OCI-M1 (cell line): ENCODE data around the gene FBXL4.

Source experiments
- DNase-seq: peaks from one replicate; lab custom pipeline; 2025; lab: John Stamatoyannopoulos, UW

Gene FBXL4

DNA sequence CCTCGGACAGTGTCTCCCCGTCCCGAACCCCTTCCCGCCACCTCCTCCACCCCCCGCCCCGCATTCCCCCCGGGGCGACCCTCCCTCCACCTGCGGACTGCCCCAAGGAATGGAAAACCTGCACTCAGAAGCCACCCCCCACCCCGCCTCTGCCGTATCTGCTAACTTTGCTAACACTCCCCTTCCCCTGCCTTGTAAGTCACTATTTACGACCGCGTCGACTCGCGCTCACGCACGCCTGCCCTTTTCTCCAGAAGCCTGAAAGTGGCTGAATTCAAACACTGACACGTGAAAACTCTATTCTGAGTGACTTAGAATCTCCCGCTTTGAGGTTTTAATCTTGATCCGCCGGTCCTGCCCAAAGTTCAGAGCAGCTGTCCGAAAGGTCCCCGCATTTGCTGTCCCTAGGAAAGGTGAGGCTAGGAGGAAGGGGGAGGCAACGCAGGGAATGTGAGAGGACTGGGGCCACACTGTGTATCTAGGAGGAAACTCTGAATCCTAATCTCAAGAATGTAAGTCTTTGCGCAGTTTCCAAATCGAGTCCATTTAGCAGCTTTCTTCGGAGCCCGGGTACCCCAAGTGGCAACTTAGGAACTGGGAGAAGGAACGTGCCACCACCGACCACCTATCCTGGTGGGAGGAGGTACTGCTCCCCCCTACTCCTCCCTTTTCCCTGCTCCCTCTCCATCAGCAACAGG, 122.7 kb downstream of the FBXL4 start:
- no peak for DNase-seq

DNA sequence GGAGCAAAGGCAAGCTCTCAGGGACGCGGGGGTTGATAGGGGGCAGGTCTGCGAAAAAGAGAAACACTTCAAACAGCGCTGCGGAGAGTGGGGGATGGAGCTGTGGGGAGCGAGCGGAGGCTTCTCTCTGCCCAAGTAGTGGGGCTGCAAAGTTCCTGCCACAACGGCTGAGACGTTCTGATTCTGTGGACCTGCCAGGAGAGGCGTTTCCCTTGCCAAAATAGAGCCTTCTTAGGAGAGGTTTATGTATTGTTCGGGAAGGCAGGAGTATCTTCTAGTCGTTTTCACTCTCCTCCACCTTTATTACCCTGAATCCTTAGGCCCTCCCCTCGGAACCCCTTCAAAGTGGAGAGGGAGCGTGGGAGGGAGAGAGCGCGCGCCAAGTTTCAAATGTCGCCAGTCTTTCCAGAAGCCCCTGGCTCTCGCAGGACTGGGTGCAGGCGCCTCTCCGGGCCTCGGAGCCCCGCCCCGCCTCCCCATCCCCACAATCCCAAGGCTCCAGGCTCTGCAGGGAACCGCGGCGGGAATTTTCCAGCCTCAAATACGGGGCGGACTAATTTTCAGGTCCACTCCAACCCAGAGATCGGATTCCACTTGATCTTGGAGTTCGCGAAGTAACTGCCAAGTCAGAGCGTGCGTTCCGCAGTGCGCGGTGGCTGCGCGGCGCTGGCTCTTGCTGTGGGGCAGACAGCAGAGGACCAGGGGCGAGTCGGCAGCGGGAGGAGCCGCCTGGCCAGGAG, 123.4 kb downstream of the FBXL4 start:
- no peak for DNase-seq

GRCh38 chr6:98823428-98824161, 124.2 kb downstream of the FBXL4 start:
- DNase-seq = no peak

- no peak for DNase-seq
These were observed 125.9 kb downstream of the FBXL4 start for GRCh38 chr6:98821756-98822405.
